Vagina (tissue), 2 donors: Measurements from ENCODE around the gene PYGL.

Experiments used
- CTCF ChIP-seq, 3 experiments: fragments of 450-650 bp in 2 of 3; fragments of 200-600 bp in 1 of 3; sonication (generic) in 1 of 3; IDR thresholded peaks; one replicate each; pipeline ENCODE4 v1.5.1; 2017 to 2019; ENCODE audit warnings: antibody characterized with exemption in 3 of 3, mild to moderate bottlenecking in 2 of 3, moderate library complexity in 2 of 3
- POLR2A ChIP-seq, 2 donors: fragments of 450-650 bp; IDR thresholded peaks; one replicate each; pipeline ENCODE4 v1.6.1; 2017; ENCODE audit warnings: antibody characterized with exemption in 2 of 2, mild to moderate bottlenecking in 2 of 2, moderate library complexity in 2 of 2
- POLR2AphosphoS5 ChIP-seq, 2 donors: sonication (generic); formaldehyde crosslinking; IDR thresholded peaks; one replicate each; pipeline ENCODE4 v1.9.0; 2017; ENCODE audit warnings: antibody characterized with exemption in 2 of 2, mild to moderate bottlenecking in 2 of 2, low read depth in 1 of 2; ENCODE audit not compliant: insufficient read depth in 1 of 2

DNA sequence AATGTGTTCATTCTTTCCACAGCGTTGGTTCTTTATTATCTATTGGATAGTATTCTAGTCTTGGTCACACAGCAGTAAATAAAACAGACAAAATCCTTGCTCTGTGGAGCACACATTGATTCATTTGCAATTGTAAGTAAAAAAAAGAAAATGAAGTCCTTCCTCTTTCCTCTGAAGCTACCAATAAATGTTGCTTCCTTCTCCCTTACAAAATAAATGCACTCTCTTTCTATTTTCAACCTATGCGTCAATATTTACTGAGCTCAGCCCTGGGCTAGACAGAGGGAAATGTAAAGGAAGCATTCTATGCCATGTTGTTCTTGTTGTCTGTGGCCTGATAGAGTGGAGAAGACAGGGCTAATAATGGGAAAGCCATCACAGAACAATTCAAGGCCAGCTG lies 69.5 kb downstream of the PYGL start:
- no peak for TF ChIP-seq CTCF (IDR thresholded peaks at IDR 0.05)
- TF ChIP-seq POLR2A (IDR thresholded peaks at IDR 0.05), result no peak
- no peak for TF ChIP-seq POLR2AphosphoS5 (IDR thresholded peaks at IDR 0.05; ENCODE audit: insufficient read depth in 1 of 2, low read depth in 1 of 2)
